ENCODE data around the gene AOC2. TPM values are rescaled to one million over a fixed set of nuclear protein-coding genes. Genes with fewer than 3 reads are reported as not detected.
"Not testable (repeated sequence)": the region's sequence is repeated elsewhere in the genome, so short reads cannot be mapped to it uniquely, and the experiment has no call there.

AOC2 gene
- total RNA-seq, 1 donor from 2014 or later = 0.44 TPM

- no peak overlapping the region for H3K4me3 ChIP-seq
- no peak overlapping the region for H3K27ac ChIP-seq (replicated peaks)
- H3K27me3 ChIP-seq (ENCODE audit: low read depth) = peaks cover 18% of the 10 kb centered on the region
- H3K9me3 ChIP-seq (replicated peaks) = no peaks in the 10 kb centered on the region
- no peaks in the 10 kb centered on the region for H3K36me3 ChIP-seq
- H3K4me1 ChIP-seq = no peaks in the 10 kb centered on the region
- DNase-seq = no peak
- intact Hi-C loops (cut with micrococcal nuclease) = no loop called here
- TF ChIP-seq, protein P1, sequence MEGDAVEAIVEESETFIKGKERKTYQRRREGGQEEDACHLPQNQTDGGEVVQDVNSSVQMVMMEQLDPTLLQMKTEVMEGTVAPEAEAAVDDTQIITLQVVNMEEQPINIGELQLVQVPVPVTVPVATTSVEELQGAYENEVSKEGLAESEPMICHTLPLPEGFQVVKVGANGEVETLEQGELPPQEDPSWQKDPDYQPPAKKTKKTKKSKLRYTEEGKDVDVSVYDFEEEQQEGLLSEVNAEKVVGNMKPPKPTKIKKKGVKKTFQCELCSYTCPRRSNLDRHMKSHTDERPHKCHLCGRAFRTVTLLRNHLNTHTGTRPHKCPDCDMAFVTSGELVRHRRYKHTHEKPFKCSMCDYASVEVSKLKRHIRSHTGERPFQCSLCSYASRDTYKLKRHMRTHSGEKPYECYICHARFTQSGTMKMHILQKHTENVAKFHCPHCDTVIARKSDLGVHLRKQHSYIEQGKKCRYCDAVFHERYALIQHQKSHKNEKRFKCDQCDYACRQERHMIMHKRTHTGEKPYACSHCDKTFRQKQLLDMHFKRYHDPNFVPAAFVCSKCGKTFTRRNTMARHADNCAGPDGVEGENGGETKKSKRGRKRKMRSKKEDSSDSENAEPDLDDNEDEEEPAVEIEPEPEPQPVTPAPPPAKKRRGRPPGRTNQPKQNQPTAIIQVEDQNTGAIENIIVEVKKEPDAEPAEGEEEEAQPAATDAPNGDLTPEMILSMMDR (IDR thresholded peaks at IDR 0.05; ENCODE audit: borderline replicate concordance) = no peak
Observed at GRCh38 chr17:42878123-42878880, 33.9 kb downstream of the AOC2 start.

DNA sequence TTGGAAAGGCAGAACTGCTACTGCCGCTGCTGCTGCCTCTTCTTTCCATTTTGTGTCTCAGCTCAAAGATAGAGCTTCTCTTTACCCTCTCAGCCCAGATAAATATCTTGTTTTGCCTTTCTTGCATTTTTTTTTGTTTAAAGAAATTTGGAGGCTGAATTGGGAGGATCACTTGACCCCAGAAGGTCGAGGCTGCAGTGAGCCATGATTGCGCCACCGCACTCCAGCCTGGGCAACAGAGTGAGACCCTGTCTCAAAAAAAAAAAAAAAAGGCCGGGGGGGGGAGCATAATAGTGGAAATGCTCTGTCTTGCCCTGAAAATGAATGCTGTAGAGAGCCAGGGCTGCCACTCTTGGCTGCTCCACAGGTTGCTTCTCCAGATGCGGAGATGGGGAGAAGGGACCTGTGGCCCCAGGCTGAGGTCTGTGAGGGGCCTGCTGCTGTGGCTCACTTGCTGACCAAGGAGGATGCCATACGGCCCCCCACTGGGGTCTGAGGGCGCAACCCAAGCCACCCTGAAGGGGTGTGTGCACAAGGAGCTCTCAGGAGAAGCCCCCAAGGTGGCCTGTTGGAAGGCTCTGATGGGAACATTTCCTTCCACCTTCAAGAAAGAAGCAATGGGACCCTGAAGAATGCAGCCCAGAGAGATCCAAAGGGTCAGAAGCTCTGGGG lies 34.7 kb downstream of the AOC2 start:
- intact Hi-C loops (cut with micrococcal nuclease) = no loop called here
- DNase-seq = no peak
- H3K4me3 ChIP-seq = no peak overlapping the region
- H3K27me3 ChIP-seq (ENCODE audit: low read depth) = peaks cover 18% of the 10 kb centered on the region
- H3K36me3 ChIP-seq = no peaks in the 10 kb centered on the region
- TF ChIP-seq, protein P1 (IDR thresholded peaks at IDR 0.05; ENCODE audit: borderline replicate concordance) = no peak
- no peaks in the 10 kb centered on the region for H3K9me3 ChIP-seq (replicated peaks)
- no peaks in the 10 kb centered on the region for H3K4me1 ChIP-seq
- H3K27ac ChIP-seq (replicated peaks) = no peak overlapping the region

- Histone ChIP-seq H3K27me3 (ENCODE audit: low read depth) (peaks cover 18% of the 10 kb centered on the region), H3K27ac (replicated peaks) (no peak overlapping the region), H3K4me1 (no peaks in the 10 kb centered on the region), H3K36me3 (no peaks in the 10 kb centered on the region), H3K9me3 (replicated peaks) (no peaks in the 10 kb centered on the region), H3K4me3 (no peak overlapping the region)
- intact Hi-C loops (cut with micrococcal nuclease) = no loop called here
- no peak for DNase-seq
- TF ChIP-seq, protein P1 (IDR thresholded peaks at IDR 0.05; ENCODE audit: borderline replicate concordance) = no peak
Observed at GRCh38 chr17:42879596-42879985, 35.2 kb downstream of the AOC2 start.

GRCh38 chr17:42880776-42881310 lies 36.5 kb downstream of the AOC2 start:
- Histone ChIP-seq H3K9me3 (replicated peaks) (no peaks in the 10 kb centered on the region), H3K4me1 (peaks cover 2% of the 10 kb centered on the region), H3K27me3 (ENCODE audit: low read depth) (peaks cover 18% of the 10 kb centered on the region), H3K4me3 (no peak overlapping the region), H3K27ac (replicated peaks) (no peak overlapping the region), H3K36me3 (no peaks in the 10 kb centered on the region)
- intact Hi-C loops (cut with micrococcal nuclease) = no loop called here
- no peak for DNase-seq
- TF ChIP-seq, protein P1 (IDR thresholded peaks at IDR 0.05; ENCODE audit: borderline replicate concordance) = no peak

- peaks cover 13% of the 10 kb centered on the region for H3K27me3 ChIP-seq (ENCODE audit: low read depth)
- DNase-seq; intact Hi-C loops (cut with micrococcal nuclease); H3K36me3 ChIP-seq; H3K27ac ChIP-seq (replicated peaks); H3K9me3 ChIP-seq (replicated peaks); H3K4me3 ChIP-seq: not testable (repeated sequence)
- H3K4me1 ChIP-seq = peaks cover 11% of the 10 kb centered on the region
Observed at GRCh38 chr17:42881706-42882105, 37.3 kb downstream of the AOC2 start.

GRCh38 chr17:42882166-42882565 lies 37.8 kb downstream of the AOC2 start:
- H3K27ac ChIP-seq (replicated peaks) = no peak overlapping the region
- H3K36me3 ChIP-seq = no peaks in the 10 kb centered on the region
- H3K27me3 ChIP-seq (ENCODE audit: low read depth) = peaks cover 10% of the 10 kb centered on the region
- peaks cover 15% of the 10 kb centered on the region for H3K4me1 ChIP-seq
- no peak for DNase-seq
- intact Hi-C loops (cut with micrococcal nuclease) = no loop called here
- TF ChIP-seq, protein P1 (IDR thresholded peaks at IDR 0.05; ENCODE audit: borderline replicate concordance) = no peak
- no peak overlapping the region for H3K4me3 ChIP-seq
- H3K9me3 ChIP-seq (replicated peaks) = no peaks in the 10 kb centered on the region
